GM23338 (cell line): ENCODE results near the gene OR5K3. TPM values are rescaled to one million over a fixed set of nuclear protein-coding genes. Genes with fewer than 3 reads are reported as not detected.

Experiments used
- ATAC-seq: fragments of 200-7000 bp; cut with Tn5 transposase; 3 replicates; pipeline ENCODE4 v1.9.1; 2020
- DNase-seq: peaks from one replicate; pipeline ENCODE4 v3.0.0-alpha.2; 2015; ENCODE audit warnings: low spot score
- H2AFZ ChIP-seq: fragments of 200-600 bp; sonication (generic); 2 replicates; pipeline ENCODE4 v1.8.0; 2016; ENCODE audit warnings: antibody characterized with exemption, mild to moderate bottlenecking, moderate library complexity
- H3F3A ChIP-seq: fragments of 200-600 bp; sonication (generic); replicated peaks from 2 replicates; pipeline ENCODE4 v1.8.0; 2017; ENCODE audit warnings: antibody characterized with exemption, mixed run types, low read depth
- H3K27ac ChIP-seq: fragments of 200-600 bp; sonication (generic); 2 replicates; pipeline ENCODE4 v1.6.1; 2016; ENCODE audit warnings: low read depth
- H3K27me3 ChIP-seq: fragments of 200-600 bp; sonication (generic); 2 replicates; pipeline ENCODE4 v1.8.0; 2016; ENCODE audit warnings: mild to moderate bottlenecking, mixed run types, moderate library complexity; ENCODE audit not compliant: insufficient read depth
- H3K36me3 ChIP-seq: fragments of 200-600 bp; sonication (generic); 2 replicates; pipeline ENCODE4 v1.8.0; 2016; ENCODE audit warnings: mild to moderate bottlenecking; ENCODE audit not compliant: insufficient read depth
- H3K4me1 ChIP-seq: fragments of 200-600 bp; sonication (generic); 2 replicates; pipeline ENCODE4 v1.8.0; 2016; ENCODE audit warnings: mild to moderate bottlenecking, moderate library complexity; ENCODE audit not compliant: insufficient read depth
- H3K4me2 ChIP-seq: fragments of 200-600 bp; sonication (generic); 2 replicates; pipeline ENCODE4 v1.7.1; 2017; ENCODE audit warnings: mixed run types
- H3K4me3 ChIP-seq: fragments of 200-600 bp; sonication (generic); 2 replicates; pipeline ENCODE4 v1.6.1; 2016; ENCODE audit warnings: mixed run types
- H3K79me2 ChIP-seq: fragments of 200-600 bp; sonication (generic); replicated peaks from 2 replicates; pipeline ENCODE4 v1.8.0; 2017; ENCODE audit warnings: mild to moderate bottlenecking; ENCODE audit not compliant: insufficient read depth
- H3K9me2 ChIP-seq: fragments of 200-600 bp; sonication (generic); 2 replicates; pipeline ENCODE4 v1.8.0; 2017; ENCODE audit not compliant: insufficient read depth
- H4K20me1 ChIP-seq: fragments of 200-600 bp; sonication (generic); replicated peaks from 2 replicates; pipeline ENCODE4 v1.8.0; 2017; ENCODE audit warnings: mild to moderate bottlenecking; ENCODE audit not compliant: insufficient read depth
- H3K27ac Mint-ChIP-seq: 2 replicates; pipeline ENCODE4 v1.8.0; 2020; ENCODE audit warnings: inconsistent platforms, mild to moderate bottlenecking, moderate library complexity, mixed read lengths
- H3K27me3 Mint-ChIP-seq: 3 replicates; pipeline ENCODE4 v1.8.0; 2022; ENCODE audit warnings: low read depth, mild to moderate bottlenecking, moderate library complexity, mixed read lengths, inconsistent platforms; ENCODE audit not compliant: insufficient read depth, poor library complexity
- H3K36me3 Mint-ChIP-seq: 3 replicates; pipeline ENCODE4 v1.8.0; 2021; ENCODE audit warnings: low read depth, mild to moderate bottlenecking, inconsistent platforms, moderate library complexity, mixed read lengths
- H3K4me1 Mint-ChIP-seq: 3 replicates; pipeline ENCODE4 v1.8.0; 2020; ENCODE audit warnings: mild to moderate bottlenecking, inconsistent platforms, mixed read lengths
- H3K4me3 Mint-ChIP-seq: 3 replicates; pipeline ENCODE4 v1.8.0; 2021; ENCODE audit warnings: moderate library complexity, mild to moderate bottlenecking, inconsistent platforms, mixed read lengths
- H3K9me3 Mint-ChIP-seq: 3 replicates; pipeline ENCODE4 v1.8.0; 2020; ENCODE audit warnings: moderate library complexity, mild to moderate bottlenecking, inconsistent platforms, mixed read lengths
- EZH2 ChIP-seq: fragments of 200-600 bp; sonication (generic); IDR thresholded peaks from one replicate; pipeline ENCODE4 v1.8.0; 2017; ENCODE audit warnings: antibody characterized with exemption, mild to moderate bottlenecking, low read depth; ENCODE audit not compliant: unreplicated experiment
- EZH2phosphoT487 ChIP-seq: fragments of 200-600 bp; sonication (generic); IDR thresholded peaks from one replicate; pipeline ENCODE4 v1.8.1; 2018; ENCODE audit warnings: antibody characterized with exemption; ENCODE audit not compliant: unreplicated experiment
- JUNB ChIP-seq: IDR thresholded peaks from one replicate; pipeline ENCODE4 v1.6.1; 2016; ENCODE audit warnings: antibody characterized with exemption; ENCODE audit not compliant: unreplicated experiment
- NANOG ChIP-seq: IDR thresholded peaks from 2 replicates; pipeline ENCODE4 v1.6.1; 2016; ENCODE audit warnings: antibody characterized with exemption, borderline replicate concordance
- POLR2AphosphoS5 ChIP-seq: IDR thresholded peaks from 2 replicates; pipeline ENCODE4 v1.6.1; 2016; ENCODE audit warnings: antibody characterized with exemption, low read depth
- STAT1 ChIP-seq: IDR thresholded peaks from one replicate; pipeline ENCODE4 v1.6.1; 2016; ENCODE audit warnings: antibody characterized with exemption; ENCODE audit not compliant: unreplicated experiment
- ZNF114 ChIP-seq: fragments of 250-450 bp; sonication (Bioruptor Pico); IDR thresholded peaks from 2 replicates; pipeline ENCODE4 v1.5.0; 2020; ENCODE audit warnings: mild to moderate bottlenecking, moderate library complexity
- ZNF331 ChIP-seq: fragments of 250-450 bp; sonication (Bioruptor Pico); IDR thresholded peaks from 2 replicates; pipeline ENCODE4 v1.5.0; 2020; ENCODE audit warnings: low read depth, mild to moderate bottlenecking, moderate library complexity
- polyA plus RNA-seq: library from polyadenylated mRNA; unstranded; fragments of >200 nt; fragmentation: Nextera tagmentation; extraction: Ambion mirVana; gene quantifications from 2 replicates; pipeline ENCODE4 v1.2.1, GENCODE V29; 2016
- total RNA-seq: library from RNA; depleted of rRNA; stranded (reverse); fragments of >200 nt; shearing (Covaris generic); gene quantifications from 2 replicates; pipeline ENCODE4 v1.2.3, GENCODE V29; 2014
- TF ChIP-seq, protein P1 (sequence below), 2 experiments: fragments of 200-600 bp in 1 of 2; sonication (generic) in 1 of 2; conservative IDR thresholded peaks; 2 replicates each; pipeline versions ENCODE4 v1.5.1 to v1.6.1; 2016 to 2017; ENCODE audit warnings: antibody characterized with exemption in 2 of 2, low read depth in 2 of 2, mild to moderate bottlenecking in 2 of 2, moderate library complexity in 1 of 2
- TF ChIP-seq, protein P2 (sequence below): IDR thresholded peaks from 2 replicates; pipeline ENCODE4 v1.6.1; 2016; ENCODE audit warnings: antibody characterized with exemption
- TF ChIP-seq, protein P3 (sequence below): IDR thresholded peaks from one replicate; pipeline ENCODE4 v1.6.1; 2018; ENCODE audit warnings: antibody characterized with exemption; ENCODE audit not compliant: unreplicated experiment
- TF ChIP-seq, protein P4 (sequence below): fragments of 250-450 bp; sonication (Bioruptor Pico); IDR thresholded peaks from 2 replicates; pipeline ENCODE4 v1.5.0; 2020; ENCODE audit warnings: mild to moderate bottlenecking, moderate library complexity

OR5K3 gene
- total and polyA plus RNA-seq, 2 experiments from 2014 or later, result not detected

DNA sequence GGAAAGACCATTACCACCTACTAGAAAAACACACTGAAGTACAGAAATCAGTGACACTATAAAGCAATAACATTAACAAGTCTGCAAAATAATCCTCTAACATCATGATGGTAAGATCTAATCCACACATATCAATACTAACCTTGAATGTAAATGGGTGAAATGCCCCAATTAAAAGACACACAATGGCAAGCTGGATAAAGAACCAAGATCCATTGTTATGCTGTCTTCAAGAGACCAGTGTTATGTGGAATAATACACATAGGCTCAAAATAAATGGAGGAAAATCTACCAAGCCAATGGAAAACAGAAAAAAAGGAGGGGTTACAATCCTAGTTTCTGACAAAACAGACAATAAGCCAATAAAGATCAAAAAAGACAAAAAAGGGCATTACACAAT lies 13.5 kb downstream of the OR5K3 start (continued):
- TF ChIP-seq, protein P1, sequence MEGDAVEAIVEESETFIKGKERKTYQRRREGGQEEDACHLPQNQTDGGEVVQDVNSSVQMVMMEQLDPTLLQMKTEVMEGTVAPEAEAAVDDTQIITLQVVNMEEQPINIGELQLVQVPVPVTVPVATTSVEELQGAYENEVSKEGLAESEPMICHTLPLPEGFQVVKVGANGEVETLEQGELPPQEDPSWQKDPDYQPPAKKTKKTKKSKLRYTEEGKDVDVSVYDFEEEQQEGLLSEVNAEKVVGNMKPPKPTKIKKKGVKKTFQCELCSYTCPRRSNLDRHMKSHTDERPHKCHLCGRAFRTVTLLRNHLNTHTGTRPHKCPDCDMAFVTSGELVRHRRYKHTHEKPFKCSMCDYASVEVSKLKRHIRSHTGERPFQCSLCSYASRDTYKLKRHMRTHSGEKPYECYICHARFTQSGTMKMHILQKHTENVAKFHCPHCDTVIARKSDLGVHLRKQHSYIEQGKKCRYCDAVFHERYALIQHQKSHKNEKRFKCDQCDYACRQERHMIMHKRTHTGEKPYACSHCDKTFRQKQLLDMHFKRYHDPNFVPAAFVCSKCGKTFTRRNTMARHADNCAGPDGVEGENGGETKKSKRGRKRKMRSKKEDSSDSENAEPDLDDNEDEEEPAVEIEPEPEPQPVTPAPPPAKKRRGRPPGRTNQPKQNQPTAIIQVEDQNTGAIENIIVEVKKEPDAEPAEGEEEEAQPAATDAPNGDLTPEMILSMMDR (conservative IDR thresholded peaks at IDR 0.05; ENCODE audit: low read depth in 2 of 2), result no peak
- TF ChIP-seq STAT1 (no peak), POLR2AphosphoS5 (no peak), NANOG (no peak), EZH2phosphoT487 (no peak), ZNF114 (no peak), EZH2 (no peak), JUNB (no peak), ZNF331 (CRISPR knock-in tag) (no peak)
- TF ChIP-seq, protein P2, sequence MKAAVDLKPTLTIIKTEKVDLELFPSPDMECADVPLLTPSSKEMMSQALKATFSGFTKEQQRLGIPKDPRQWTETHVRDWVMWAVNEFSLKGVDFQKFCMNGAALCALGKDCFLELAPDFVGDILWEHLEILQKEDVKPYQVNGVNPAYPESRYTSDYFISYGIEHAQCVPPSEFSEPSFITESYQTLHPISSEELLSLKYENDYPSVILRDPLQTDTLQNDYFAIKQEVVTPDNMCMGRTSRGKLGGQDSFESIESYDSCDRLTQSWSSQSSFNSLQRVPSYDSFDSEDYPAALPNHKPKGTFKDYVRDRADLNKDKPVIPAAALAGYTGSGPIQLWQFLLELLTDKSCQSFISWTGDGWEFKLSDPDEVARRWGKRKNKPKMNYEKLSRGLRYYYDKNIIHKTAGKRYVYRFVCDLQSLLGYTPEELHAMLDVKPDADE, result no peak
- TF ChIP-seq, protein P3, sequence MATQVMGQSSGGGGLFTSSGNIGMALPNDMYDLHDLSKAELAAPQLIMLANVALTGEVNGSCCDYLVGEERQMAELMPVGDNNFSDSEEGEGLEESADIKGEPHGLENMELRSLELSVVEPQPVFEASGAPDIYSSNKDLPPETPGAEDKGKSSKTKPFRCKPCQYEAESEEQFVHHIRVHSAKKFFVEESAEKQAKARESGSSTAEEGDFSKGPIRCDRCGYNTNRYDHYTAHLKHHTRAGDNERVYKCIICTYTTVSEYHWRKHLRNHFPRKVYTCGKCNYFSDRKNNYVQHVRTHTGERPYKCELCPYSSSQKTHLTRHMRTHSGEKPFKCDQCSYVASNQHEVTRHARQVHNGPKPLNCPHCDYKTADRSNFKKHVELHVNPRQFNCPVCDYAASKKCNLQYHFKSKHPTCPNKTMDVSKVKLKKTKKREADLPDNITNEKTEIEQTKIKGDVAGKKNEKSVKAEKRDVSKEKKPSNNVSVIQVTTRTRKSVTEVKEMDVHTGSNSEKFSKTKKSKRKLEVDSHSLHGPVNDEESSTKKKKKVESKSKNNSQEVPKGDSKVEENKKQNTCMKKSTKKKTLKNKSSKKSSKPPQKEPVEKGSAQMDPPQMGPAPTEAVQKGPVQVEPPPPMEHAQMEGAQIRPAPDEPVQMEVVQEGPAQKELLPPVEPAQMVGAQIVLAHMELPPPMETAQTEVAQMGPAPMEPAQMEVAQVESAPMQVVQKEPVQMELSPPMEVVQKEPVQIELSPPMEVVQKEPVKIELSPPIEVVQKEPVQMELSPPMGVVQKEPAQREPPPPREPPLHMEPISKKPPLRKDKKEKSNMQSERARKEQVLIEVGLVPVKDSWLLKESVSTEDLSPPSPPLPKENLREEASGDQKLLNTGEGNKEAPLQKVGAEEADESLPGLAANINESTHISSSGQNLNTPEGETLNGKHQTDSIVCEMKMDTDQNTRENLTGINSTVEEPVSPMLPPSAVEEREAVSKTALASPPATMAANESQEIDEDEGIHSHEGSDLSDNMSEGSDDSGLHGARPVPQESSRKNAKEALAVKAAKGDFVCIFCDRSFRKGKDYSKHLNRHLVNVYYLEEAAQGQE, result no peak

DNA sequence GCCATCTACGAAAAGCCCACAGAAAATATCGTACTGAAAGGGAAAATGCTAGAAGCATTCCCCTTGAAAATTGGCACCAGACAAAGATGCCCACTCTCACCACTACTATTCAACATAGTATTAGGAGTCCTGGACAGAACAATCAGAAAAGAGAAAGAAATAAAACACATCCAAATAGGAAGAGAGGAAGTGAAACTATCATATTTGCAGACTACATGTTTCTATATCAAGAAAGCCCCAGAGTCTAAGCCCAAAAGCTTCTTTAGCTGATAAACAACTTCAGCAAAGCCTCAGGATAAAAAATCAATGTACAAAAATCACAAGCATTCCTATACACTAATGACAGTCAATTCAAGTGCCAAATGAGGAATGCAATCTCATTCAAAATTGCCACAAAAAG lies 15.6 kb downstream of the OR5K3 start:
- TF ChIP-seq, protein P4, sequence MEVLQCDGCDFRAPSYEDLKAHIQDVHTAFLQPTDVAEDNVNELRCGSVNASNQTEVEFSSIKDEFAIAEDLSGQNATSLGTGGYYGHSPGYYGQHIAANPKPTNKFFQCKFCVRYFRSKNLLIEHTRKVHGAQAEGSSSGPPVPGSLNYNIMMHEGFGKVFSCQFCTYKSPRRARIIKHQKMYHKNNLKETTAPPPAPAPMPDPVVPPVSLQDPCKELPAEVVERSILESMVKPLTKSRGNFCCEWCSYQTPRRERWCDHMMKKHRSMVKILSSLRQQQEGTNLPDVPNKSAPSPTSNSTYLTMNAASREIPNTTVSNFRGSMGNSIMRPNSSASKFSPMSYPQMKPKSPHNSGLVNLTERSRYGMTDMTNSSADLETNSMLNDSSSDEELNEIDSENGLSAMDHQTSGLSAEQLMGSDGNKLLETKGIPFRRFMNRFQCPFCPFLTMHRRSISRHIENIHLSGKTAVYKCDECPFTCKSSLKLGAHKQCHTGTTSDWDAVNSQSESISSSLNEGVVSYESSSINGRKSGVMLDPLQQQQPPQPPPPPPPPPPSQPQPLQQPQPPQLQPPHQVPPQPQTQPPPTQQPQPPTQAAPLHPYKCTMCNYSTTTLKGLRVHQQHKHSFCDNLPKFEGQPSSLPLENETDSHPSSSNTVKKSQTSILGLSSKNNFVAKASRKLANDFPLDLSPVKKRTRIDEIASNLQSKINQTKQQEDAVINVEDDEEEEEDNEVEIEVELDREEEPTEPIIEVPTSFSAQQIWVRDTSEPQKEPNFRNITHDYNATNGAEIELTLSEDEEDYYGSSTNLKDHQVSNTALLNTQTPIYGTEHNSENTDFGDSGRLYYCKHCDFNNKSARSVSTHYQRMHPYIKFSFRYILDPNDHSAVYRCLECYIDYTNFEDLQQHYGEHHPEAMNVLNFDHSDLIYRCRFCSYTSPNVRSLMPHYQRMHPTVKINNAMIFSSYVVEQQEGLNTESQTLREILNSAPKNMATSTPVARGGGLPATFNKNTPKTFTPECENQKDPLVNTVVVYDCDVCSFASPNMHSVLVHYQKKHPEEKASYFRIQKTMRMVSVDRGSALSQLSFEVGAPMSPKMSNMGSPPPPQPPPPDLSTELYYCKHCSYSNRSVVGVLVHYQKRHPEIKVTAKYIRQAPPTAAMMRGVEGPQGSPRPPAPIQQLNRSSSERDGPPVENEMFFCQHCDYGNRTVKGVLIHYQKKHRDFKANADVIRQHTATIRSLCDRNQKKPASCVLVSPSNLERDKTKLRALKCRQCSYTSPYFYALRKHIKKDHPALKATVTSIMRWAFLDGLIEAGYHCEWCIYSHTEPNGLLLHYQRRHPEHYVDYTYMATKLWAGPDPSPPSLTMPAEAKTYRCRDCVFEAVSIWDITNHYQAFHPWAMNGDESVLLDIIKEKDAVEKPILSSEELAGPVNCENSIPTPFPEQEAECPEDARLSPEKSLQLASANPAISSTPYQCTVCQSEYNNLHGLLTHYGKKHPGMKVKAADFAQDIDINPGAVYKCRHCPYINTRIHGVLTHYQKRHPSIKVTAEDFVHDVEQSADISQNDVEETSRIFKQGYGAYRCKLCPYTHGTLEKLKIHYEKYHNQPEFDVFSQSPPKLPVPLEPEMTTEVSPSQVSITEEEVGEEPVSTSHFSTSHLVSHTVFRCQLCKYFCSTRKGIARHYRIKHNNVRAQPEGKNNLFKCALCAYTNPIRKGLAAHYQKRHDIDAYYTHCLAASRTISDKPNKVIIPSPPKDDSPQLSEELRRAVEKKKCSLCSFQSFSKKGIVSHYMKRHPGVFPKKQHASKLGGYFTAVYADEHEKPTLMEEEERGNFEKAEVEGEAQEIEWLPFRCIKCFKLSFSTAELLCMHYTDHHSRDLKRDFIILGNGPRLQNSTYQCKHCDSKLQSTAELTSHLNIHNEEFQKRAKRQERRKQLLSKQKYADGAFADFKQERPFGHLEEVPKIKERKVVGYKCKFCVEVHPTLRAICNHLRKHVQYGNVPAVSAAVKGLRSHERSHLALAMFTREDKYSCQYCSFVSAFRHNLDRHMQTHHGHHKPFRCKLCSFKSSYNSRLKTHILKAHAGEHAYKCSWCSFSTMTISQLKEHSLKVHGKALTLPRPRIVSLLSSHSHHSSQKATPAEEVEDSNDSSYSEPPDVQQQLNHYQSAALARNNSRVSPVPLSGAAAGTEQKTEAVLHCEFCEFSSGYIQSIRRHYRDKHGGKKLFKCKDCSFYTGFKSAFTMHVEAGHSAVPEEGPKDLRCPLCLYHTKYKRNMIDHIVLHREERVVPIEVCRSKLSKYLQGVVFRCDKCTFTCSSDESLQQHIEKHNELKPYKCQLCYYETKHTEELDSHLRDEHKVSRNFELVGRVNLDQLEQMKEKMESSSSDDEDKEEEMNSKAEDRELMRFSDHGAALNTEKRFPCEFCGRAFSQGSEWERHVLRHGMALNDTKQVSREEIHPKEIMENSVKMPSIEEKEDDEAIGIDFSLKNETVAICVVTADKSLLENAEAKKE (CRISPR knock-in tag), result no peak
- TF ChIP-seq, protein P2, result no peak
- no peak for TF ChIP-seq EZH2
- no peak for TF ChIP-seq NANOG
- TF ChIP-seq JUNB, result no peak
- no peak for TF ChIP-seq ZNF331 (CRISPR knock-in tag)
- peaks cover 17% of the 10 kb centered on the region; the same call in 1 of the 2 replicates for H3K36me3 ChIP-seq
- no peak overlapping the region for H3K27ac ChIP-seq
- ATAC-seq, result no peak
- no peak overlapping the region for H3K4me3 Mint-ChIP-seq
- peaks cover 70% of the 10 kb centered on the region for H3K9me3 Mint-ChIP-seq
- no peak overlapping the region for H2AFZ ChIP-seq
- no peak overlapping the region for H3K4me3 ChIP-seq
- H3K27ac Mint-ChIP-seq, result no peak overlapping the region
- no peak for DNase-seq
- peaks cover 2% of the 10 kb centered on the region for H3K27me3 Mint-ChIP-seq
- H3K4me1 Mint-ChIP-seq, result no peaks in the 10 kb centered on the region
- peaks cover 39% of the 10 kb centered on the region for H3K36me3 Mint-ChIP-seq
- peaks cover 9% of the 10 kb centered on the region; the same call in 1 of the 2 replicates for H3K9me2 ChIP-seq
- no peaks in the 10 kb centered on the region for H3K79me2 ChIP-seq
- no peaks in the 10 kb centered on the region for H3K27me3 ChIP-seq
- H3K4me2 ChIP-seq, result no peak overlapping the region
- H3K4me1 ChIP-seq, result no peaks in the 10 kb centered on the region
- no peaks in the 10 kb centered on the region for H3F3A ChIP-seq
- H4K20me1 ChIP-seq, result no peaks in the 10 kb centered on the region
